ENCODE results near the gene ST3GAL6. TPM values are rescaled to one million over a fixed set of nuclear protein-coding genes. Genes with fewer than 3 reads are reported as not detected.

ST3GAL6 gene
- total RNA-seq, 1 donor from 2014 or later, result not detected

- ChIA-PET CTCF (no interaction called here), POLR2A (no interaction called here)
- no peak for TF ChIP-seq CTCF (IDR thresholded peaks at IDR 0.05)
- Mint-ChIP-seq H3K4me1 (no peaks in the 10 kb centered on the region), H3K27ac (no peak overlapping the region), H3K36me3 (ENCODE audit: low read depth) (no peaks in the 10 kb centered on the region), H3K9me3 (no peaks in the 10 kb centered on the region), H3K27me3 (peaks cover 2% of the 10 kb centered on the region), H3K4me3 (no peak overlapping the region)
- no peak for DNase-seq
- no peak for ATAC-seq (ENCODE audit: low read depth)
- intact Hi-C loops (cut with micrococcal nuclease), result no loop called here
Measured at GRCh38 chr3:98769448-98769847, 6.3 kb downstream of the ST3GAL6 start.

GRCh38 chr3:98770261-98771039 lies 7.3 kb downstream of the ST3GAL6 start:
- no peaks in the 10 kb centered on the region for H3K4me1 Mint-ChIP-seq
- POLR2A ChIA-PET, result no interaction called here
- H3K4me3 Mint-ChIP-seq, result no peak overlapping the region
- CTCF ChIA-PET, result no interaction called here
- ATAC-seq (ENCODE audit: low read depth) (no peak), DNase-seq (no peak)
- H3K27me3 Mint-ChIP-seq, result peaks cover 2% of the 10 kb centered on the region
- intact Hi-C loops (cut with micrococcal nuclease), result no loop called here
- TF ChIP-seq CTCF (IDR thresholded peaks at IDR 0.05), result no peak
- H3K27ac Mint-ChIP-seq, result no peak overlapping the region
- no peaks in the 10 kb centered on the region for H3K9me3 Mint-ChIP-seq
- H3K36me3 Mint-ChIP-seq (ENCODE audit: low read depth), result no peaks in the 10 kb centered on the region

GRCh38 chr3:98772022-98772421 lies 8.9 kb downstream of the ST3GAL6 start:
- CTCF ChIA-PET, result no interaction called here
- no peaks in the 10 kb centered on the region for H3K36me3 Mint-ChIP-seq (ENCODE audit: low read depth)
- no peak for TF ChIP-seq CTCF (IDR thresholded peaks at IDR 0.05)

GRCh38 chr3:98775459-98776139 lies 12.5 kb downstream of the ST3GAL6 start:
- ATAC-seq (ENCODE audit: low read depth) (no peak), DNase-seq (no peak)
- H3K27ac Mint-ChIP-seq, result no peak overlapping the region
- no peaks in the 10 kb centered on the region for H3K27me3 Mint-ChIP-seq
- H3K4me1 Mint-ChIP-seq, result no peaks in the 10 kb centered on the region
- H3K9me3 Mint-ChIP-seq, result no peaks in the 10 kb centered on the region
- POLR2A ChIA-PET, result no interaction called here
- H3K4me3 Mint-ChIP-seq, result no peak overlapping the region
- CTCF ChIA-PET, result no interaction called here
- intact Hi-C loops (cut with micrococcal nuclease), result no loop called here
- TF ChIP-seq CTCF (IDR thresholded peaks at IDR 0.05), result no peak
- no peaks in the 10 kb centered on the region for H3K36me3 Mint-ChIP-seq (ENCODE audit: low read depth)

More at GRCh38 chr3:98772022-98772421, 8.9 kb downstream of the ST3GAL6 start:
- Mint-ChIP-seq H3K4me1 (no peaks in the 10 kb centered on the region), H3K4me3 (no peak overlapping the region), H3K27me3 (peaks cover 2% of the 10 kb centered on the region), H3K9me3 (no peaks in the 10 kb centered on the region), H3K27ac (no peak overlapping the region)
- intact Hi-C loops (cut with micrococcal nuclease), result no loop called here
- POLR2A ChIA-PET, result no interaction called here
- no peak for DNase-seq
- no peak for ATAC-seq (ENCODE audit: low read depth)

GRCh38 chr3:98776140-98776493 lies 13.0 kb downstream of the ST3GAL6 start:
- CTCF ChIA-PET, result no interaction called here
- POLR2A ChIA-PET, result no interaction called here
- H3K9me3 Mint-ChIP-seq, result no peaks in the 10 kb centered on the region
- H3K27me3 Mint-ChIP-seq, result no peaks in the 10 kb centered on the region
- ATAC-seq (ENCODE audit: low read depth) (no peak), DNase-seq (no peak)
- no peaks in the 10 kb centered on the region for H3K36me3 Mint-ChIP-seq (ENCODE audit: low read depth)
- no peaks in the 10 kb centered on the region for H3K4me1 Mint-ChIP-seq
- no peak overlapping the region for H3K27ac Mint-ChIP-seq
- TF ChIP-seq CTCF (IDR thresholded peaks at IDR 0.05), result no peak
- intact Hi-C loops (cut with micrococcal nuclease), result no loop called here
- no peak overlapping the region for H3K4me3 Mint-ChIP-seq
